Activated T-cell treated with anti-CD3 and anti-CD28 coated beads for 1 hour (primary cell): ENCODE data around the gene CTPS2.
"Not testable (repeated sequence)": the region's sequence is repeated elsewhere in the genome, so short reads cannot be mapped to it uniquely, and the experiment has no call there.

Experiments used
- DNase-seq: peaks from one replicate; pipeline ENCODE4 v3.0.0-alpha.2; 2020; ENCODE audit warnings: low read depth

The CTPS2 gene

DNA sequence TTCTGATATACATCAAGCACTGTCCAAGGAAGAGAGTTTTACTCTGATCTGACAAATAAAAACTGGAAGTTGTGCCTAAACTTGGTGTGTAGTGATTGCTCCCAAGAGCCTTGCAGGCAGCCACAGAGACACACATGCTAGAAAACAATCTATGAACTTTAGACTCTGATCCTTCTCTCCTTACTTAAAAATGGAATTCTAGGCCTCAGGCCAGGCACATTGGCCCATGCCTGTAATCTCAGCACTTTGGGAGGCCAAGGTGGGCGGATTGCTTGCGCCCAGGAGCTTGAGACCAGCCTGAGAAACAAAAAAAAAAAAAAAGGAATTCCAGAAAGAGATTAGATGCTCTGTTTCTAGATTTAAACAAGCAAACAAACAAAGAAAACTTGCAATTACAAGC is 108.1 kb downstream of the CTPS2 start:
- DNase-seq: no peak

DNA sequence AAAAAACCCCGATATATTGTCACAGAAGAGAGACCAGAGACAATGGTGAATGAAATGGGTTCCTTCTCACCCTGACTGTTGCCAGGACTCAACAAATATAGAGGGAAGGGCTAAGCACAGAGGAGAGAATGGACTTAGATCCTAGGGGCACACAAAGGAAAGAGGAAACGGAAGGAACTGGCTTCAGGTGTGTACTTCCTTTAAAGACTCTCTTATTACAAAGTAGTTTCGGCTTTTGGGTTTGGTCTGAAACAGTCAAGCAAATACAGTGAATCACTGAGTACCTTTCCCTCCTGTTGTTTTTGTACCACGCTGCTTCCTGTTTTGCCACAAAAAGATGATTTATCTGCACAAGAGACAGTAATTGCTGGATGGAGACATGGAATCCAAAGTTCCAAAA is 108.6 kb downstream of the CTPS2 start:
- no peak for DNase-seq

- not testable (repeated sequence) for DNase-seq
These were observed 109.2 kb downstream of the CTPS2 start for GRCh38 chrX:16603235-16603634.

- no peak for DNase-seq
These were observed 110.6 kb downstream of the CTPS2 start for GRCh38 chrX:16601885-16602284.

DNA sequence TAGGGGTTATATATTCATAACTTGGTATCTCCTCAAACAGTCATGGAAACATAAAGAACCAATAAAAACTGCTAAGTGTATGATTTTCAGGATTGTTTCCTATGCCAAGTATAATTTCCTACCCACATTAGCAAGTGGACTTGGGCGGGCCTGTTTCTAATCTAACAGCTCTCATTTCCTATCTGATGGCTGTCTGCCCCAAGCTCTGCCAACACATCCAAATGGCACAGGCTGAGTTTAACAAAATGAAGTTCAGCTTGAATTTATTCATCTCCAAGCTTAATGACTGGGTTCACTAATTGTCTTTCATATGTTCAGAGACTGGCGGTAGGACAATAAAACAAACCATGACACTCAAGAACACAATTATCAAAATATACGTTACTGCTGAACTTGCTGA is 118.0 kb downstream of the CTPS2 start:
- no peak for DNase-seq

DNA sequence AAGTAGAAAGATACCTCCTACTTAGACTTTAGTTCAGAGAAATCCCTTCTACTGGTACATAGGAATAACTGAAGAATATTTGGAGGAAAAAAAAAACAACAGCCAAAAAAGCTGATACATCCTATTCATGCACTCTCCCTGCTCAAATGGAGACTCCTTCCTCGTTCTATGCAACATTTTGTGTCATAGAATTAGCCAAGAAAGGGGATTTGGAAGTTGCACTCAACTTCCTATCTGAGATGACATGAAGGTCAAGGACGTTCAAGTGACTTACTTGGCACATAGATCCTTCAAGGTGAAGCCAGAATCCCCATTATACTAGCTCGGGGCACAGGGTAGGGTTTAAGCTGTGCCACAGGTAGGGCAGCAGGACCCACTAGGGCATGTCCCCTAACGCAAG is 118.7 kb downstream of the CTPS2 start:
- no peak for DNase-seq

- DNase-seq: no peak
These were observed 120.2 kb downstream of the CTPS2 start for GRCh38 chrX:16592194-16592770.

- no peak for DNase-seq
These were observed 122.6 kb downstream of the CTPS2 start for GRCh38 chrX:16589826-16590225.

- DNase-seq: no peak
These were observed 123.3 kb downstream of the CTPS2 start for GRCh38 chrX:16589211-16589610.

DNA sequence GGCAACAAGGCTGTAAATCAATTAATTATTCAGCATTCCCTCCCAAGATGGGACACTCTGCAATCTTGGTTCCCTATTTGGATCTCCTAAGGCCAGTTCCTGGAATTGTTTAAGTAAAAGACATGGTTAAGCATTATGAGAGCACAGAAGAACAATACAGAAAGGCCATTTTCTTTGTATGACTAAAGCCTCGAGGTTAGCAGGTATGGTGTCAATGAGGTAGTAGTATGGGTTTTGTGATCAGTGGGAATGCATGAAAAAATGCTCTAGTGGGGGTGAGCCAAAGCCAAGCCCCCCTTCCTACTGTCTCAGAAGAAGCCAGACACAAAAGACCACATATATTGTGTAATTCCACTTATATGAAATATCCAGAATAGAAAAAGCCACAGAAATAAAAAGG is 124.2 kb downstream of the CTPS2 start:
- no peak for DNase-seq

DNA sequence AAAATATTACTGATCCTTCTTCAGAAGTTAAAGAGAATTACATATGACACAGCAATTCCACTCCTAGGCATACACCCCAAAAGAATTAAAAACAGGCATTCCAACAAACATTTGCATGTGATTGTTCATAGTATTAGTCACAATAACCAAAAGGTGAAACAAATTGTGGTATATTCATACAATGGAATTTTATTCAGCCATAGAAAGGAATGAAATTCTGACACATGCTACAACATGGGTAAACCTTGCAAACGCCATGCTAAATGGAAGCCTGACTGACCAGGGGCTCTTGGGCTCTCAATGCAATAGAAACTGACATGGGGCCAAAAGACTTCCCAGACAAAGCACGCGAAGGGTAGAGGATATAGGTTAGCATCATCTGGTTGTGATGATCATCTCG is 124.6 kb downstream of the CTPS2 start:
- no peak for DNase-seq

DNA sequence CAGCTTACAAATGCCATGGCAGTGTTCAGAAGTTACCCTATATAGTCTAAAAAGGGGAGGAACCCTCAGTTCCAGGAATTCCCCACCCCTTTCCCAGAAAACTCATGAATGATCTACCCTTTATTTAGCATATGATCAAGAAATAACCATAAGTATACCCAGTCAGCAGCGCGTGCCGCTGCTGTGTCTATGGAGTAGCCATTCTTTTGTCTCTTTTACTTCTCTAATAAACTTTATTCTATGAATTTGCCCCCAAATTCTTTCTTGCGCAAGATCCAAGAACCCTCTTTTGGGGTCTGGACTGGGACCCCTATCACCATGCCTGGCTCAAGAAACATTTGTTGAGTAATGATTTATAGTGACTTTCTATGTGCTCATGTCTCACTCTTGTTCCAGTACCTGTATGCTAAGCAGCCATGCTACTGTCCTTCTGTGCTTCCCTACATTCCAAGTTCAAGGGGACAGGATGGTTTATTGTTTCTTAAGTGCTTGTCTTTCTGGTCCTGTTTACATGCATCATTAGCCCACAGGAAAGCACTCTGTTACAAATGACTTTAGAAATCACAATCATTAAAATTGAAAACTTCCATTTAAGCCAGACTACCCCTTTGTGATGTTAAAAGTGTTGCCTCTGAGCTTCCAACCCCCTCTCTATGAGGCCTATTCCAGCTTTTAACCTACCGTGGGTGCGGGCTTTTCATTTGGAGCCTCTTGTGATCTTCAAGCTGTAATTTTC is 125.9 kb downstream of the CTPS2 start:
- no peak for DNase-seq

DNA sequence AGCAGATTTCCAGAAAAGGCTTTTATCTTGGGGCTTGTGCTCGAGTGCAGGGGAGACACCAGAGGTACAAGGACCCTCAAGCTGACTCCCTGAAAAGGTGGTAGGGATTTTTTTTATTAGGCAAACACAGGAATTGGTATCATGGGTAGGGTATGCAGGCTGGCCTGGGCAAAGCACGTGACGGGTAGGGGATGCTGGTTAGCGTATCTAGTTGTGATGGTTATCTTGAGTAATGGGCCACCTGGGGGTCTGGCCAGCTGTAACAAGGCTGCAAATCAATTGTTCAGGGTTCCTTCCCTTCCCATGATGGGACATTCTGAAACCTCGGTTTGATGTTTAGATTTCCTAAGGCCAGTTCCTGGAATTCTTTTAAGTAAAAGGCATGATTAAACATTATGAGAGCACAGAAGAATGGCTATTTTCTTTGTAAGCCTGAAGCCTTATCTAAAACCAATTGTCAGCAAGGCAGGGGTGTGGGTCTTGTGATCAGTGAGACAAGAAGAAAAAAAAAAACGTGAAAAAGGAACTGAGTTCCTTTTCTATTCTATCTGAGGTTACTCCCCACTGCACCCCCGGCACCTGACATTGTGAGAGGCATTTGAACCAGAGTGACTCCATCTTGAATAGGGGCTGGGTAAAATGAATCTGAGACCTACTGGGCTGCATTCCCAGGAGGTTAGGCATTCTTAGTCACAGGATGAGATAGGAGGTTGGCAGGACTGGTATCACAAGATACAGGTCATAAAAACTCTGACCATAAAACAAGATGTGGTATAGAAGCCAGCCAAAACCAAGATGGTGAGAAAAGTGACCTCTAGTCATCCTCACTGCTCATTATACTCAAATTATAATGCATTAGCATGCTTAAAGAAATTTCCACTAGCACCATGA is 126.7 kb downstream of the CTPS2 start:
- no peak for DNase-seq

GRCh38 chrX:16580004-16580797 is 132.3 kb downstream of the CTPS2 start:
- not testable (repeated sequence) for DNase-seq

DNA sequence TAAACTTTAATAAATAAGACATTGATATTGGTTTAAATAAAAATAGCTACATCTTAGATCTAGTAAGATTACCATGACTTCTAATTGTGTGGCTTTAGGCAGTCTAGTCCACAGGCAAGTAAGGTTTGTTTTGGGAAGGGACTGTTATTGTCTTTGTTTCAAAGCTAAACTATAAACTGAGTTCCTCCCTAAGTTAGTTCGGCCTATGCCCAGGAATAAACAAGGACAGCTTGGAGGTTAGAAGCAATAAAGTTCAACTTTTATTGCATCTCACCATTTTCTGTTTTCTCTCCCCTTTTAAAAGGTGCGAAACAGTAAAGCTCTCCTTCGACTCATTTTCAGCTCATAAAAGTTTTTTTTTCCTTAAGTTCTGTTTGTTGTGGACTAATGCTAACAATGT is 133.0 kb downstream of the CTPS2 start:
- DNase-seq: no peak

DNA sequence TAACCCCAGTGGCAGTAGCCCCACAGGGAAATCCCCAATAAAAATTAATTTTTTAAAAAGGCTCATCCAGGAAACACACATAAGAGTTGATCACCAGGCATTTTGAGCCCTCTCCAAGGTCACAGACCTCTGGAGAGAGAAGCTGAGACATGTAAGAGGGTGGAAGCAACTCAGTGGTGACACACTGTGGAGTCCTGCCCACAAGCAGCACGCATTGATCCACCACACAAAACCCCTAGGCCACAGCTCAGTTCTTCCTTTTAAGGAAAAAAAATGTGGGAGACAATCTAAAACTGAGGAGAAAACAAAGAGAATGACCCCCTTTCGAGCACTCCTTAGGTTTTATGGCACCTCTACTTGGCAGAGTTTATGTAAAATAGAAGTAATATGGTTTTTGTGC is 134.3 kb downstream of the CTPS2 start:
- no peak for DNase-seq

DNA sequence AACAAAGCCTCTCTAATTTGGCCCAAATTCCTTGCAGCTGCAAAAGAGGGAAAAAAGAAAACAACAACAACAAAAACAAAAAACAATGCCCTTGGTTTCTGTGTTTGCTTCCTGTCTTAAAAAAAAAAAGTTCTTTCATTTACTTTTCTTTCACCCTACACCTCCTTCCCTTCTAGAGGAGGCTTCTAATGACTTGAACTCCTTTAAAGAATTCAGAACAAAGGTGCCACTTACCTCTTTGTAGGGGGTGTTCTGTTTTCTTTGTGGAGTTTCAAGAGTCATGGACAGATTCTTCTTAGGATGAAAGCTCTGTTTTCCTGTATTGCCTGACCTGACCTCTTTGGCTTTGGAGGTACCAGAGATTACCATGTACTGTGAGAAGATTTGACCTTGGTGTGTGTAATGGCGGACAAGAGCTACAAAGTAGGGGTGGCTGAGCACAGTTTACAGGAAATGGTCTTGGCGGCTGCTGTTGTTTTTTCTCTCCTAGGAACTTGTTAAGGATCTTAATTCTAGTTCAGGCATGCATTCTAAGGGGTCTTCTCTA is 134.9 kb downstream of the CTPS2 start:
- no peak for DNase-seq

- not testable (repeated sequence) for DNase-seq
These were observed 137.1 kb downstream of the CTPS2 start for GRCh38 chrX:16575388-16575787.

DNA sequence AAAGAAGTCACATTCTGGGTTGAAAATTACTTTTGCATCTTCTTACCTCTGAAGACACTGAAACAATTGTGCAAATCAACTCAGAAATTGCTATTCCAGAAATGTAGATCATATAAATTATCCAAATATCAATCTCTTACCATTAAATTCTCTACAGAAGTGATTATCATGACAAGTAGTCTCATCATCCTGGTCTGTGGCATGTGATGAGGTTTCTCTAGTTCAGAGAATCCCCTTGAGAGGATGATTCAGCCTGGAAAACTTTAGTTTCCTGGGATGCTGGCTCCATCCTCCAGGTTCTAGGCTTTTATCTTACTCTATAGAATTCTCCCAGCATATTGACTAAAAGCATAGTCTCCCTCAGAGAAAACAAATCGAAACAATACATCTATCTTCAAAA is 138.7 kb downstream of the CTPS2 start:
- no peak for DNase-seq

GRCh38 chrX:16567681-16568080 is 144.8 kb downstream of the CTPS2 start:
- DNase-seq: no peak

DNA sequence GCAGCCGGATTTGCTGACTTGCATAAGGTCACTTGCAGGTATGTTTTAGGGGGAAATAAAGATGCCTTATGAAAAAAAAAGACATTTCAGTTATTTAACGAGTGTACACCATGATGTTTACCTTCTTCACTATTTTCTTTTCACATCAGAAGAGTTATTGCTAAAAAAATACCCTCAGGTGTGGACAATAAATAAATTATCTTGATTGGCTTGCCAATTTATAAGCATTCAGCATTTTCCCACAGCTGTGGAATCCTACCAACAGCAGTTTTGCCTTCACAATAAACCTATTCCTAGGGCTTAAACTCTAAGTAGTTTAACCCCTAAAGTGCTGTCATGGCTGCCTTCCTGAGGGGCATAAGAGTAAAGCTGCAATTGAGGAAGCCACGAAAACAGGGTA is 145.9 kb downstream of the CTPS2 start:
- DNase-seq: no peak

GRCh38 chrX:16560173-16560572 is 152.3 kb downstream of the CTPS2 start:
- no peak for DNase-seq
